Astrocyte (in vitro differentiated cells and primary cell): ENCODE measurements around the gene SLC12A5. TPM values are rescaled to one million over a fixed set of nuclear protein-coding genes. Genes with fewer than 3 reads are reported as not detected.

Source experiments
- DNase-seq: peaks from one replicate; pipeline ENCODE4 v3.0.0-alpha.2; 2010; ENCODE audit warnings: low read depth
- FAIRE-seq: peaks from 2 replicates; lab custom pipeline; 2011; peaks lifted over from hg19 to GRCh38; lab: Jason Lieb, UNC
- H2AFZ ChIP-seq: 2 replicates; pipeline ENCODE4 v1.6.0; 2012; ENCODE audit warnings: low read depth, low read length, inconsistent platforms
- H3K27ac ChIP-seq: 2 replicates; pipeline ENCODE4 v1.5.1; 2011; ENCODE audit warnings: low read depth, low read length, inconsistent platforms
- H3K27me3 ChIP-seq: 2 replicates; pipeline ENCODE4 v1.6.0; 2011; ENCODE audit warnings: low read length, inconsistent platforms; ENCODE audit not compliant: insufficient read depth
- H3K36me3 ChIP-seq: 2 replicates; pipeline ENCODE4 v1.5.1; 2011; ENCODE audit warnings: low read length, inconsistent platforms; ENCODE audit not compliant: insufficient read depth
- H3K4me1 ChIP-seq: 2 replicates; pipeline ENCODE4 v1.5.1; 2011; ENCODE audit warnings: low read length, inconsistent platforms; ENCODE audit not compliant: insufficient read depth
- H3K4me2 ChIP-seq: 2 replicates; pipeline ENCODE4 v1.6.0; 2012; ENCODE audit warnings: low read length, inconsistent platforms
- H3K4me3 ChIP-seq: 2 replicates; pipeline ENCODE4 v1.5.1; 2011; ENCODE audit warnings: low read depth, mild to moderate bottlenecking, low read length, inconsistent platforms; ENCODE audit not compliant: insufficient read depth
- H3K79me2 ChIP-seq: 2 replicates; pipeline ENCODE4 v1.6.0; 2012; ENCODE audit warnings: mild to moderate bottlenecking, low read length, inconsistent platforms; ENCODE audit not compliant: insufficient read depth
- H3K9ac ChIP-seq: 2 replicates; pipeline ENCODE4 v1.6.0; 2012; ENCODE audit warnings: mild to moderate bottlenecking, low read length, inconsistent platforms
- H3K9me3 ChIP-seq: 2 replicates; pipeline ENCODE4 v1.5.1; 2012; ENCODE audit warnings: low read depth, mild to moderate bottlenecking, low read length, inconsistent platforms; ENCODE audit not compliant: insufficient read depth
- H4K20me1 ChIP-seq: 2 replicates; pipeline ENCODE4 v1.6.0; 2012; ENCODE audit warnings: low read length, inconsistent platforms; ENCODE audit not compliant: insufficient read depth
- H3K27ac Mint-ChIP-seq: one replicate; pipeline ENCODE4 v1.8.0; 2021; ENCODE audit warnings: mild to moderate bottlenecking, mixed read lengths; ENCODE audit not compliant: unreplicated experiment
- H3K27me3 Mint-ChIP-seq: one replicate; pipeline ENCODE4 v1.8.0; 2021; ENCODE audit warnings: low read depth, mixed read lengths; ENCODE audit not compliant: unreplicated experiment
- H3K36me3 Mint-ChIP-seq: one replicate; pipeline ENCODE4 v1.8.0; 2021; ENCODE audit warnings: low read depth, mixed read lengths; ENCODE audit not compliant: unreplicated experiment
- H3K4me1 Mint-ChIP-seq: one replicate; pipeline ENCODE4 v1.8.0; 2021; ENCODE audit warnings: low read depth, mixed read lengths; ENCODE audit not compliant: unreplicated experiment
- H3K4me3 Mint-ChIP-seq: one replicate; pipeline ENCODE4 v1.8.0; 2021; ENCODE audit warnings: mild to moderate bottlenecking, moderate library complexity, mixed read lengths; ENCODE audit not compliant: unreplicated experiment
- H3K9me3 Mint-ChIP-seq: one replicate; pipeline ENCODE4 v1.8.0; 2021; ENCODE audit warnings: mild to moderate bottlenecking, mixed read lengths; ENCODE audit not compliant: unreplicated experiment
- CTCF ChIP-seq: IDR thresholded peaks from 2 replicates; pipeline ENCODE4 v1.5.1; 2011; ENCODE audit warnings: low read depth, mild to moderate bottlenecking, inconsistent platforms, low read length, moderate library complexity; ENCODE audit not compliant: insufficient read depth
- EZH2 ChIP-seq: IDR thresholded peaks from 2 replicates; pipeline ENCODE4 v1.6.1; 2012; ENCODE audit warnings: mild to moderate bottlenecking, low read length, inconsistent platforms; ENCODE audit not compliant: insufficient read depth
- total RNA-seq: library from RNA; stranded (reverse); gene quantifications from 2 replicates; pipeline ENCODE4 v1.2.1, GENCODE V29; 2021

SLC12A5 gene
- total RNA-seq, 1 donor from 2014 or later, result 14.6 TPM

- Mint-ChIP-seq H3K27me3 (peaks cover 59% of the 10 kb centered on the region), H3K36me3 (no peaks in the 10 kb centered on the region)
- no peak for DNase-seq
Measured at GRCh38 chr20:46108976-46109375, 80.0 kb downstream of the SLC12A5 start.

More at GRCh38 chr20:46108976-46109375, 80.0 kb downstream of the SLC12A5 start:
- H3K27me3 ChIP-seq, result peaks cover 48% of the 10 kb centered on the region
- Mint-ChIP-seq H3K4me1 (no peaks in the 10 kb centered on the region), H3K4me3 (no peak overlapping the region), H3K27ac (no peak overlapping the region), H3K9me3 (peaks cover 2% of the 10 kb centered on the region)
- no peaks in the 10 kb centered on the region for H3K9me3 ChIP-seq
- no peak for FAIRE-seq
- H3K79me2 ChIP-seq, result no peaks in the 10 kb centered on the region
- no peaks in the 10 kb centered on the region for H3K36me3 ChIP-seq
- H3K4me3 ChIP-seq, result no peak overlapping the region
- no peak overlapping the region for H3K27ac ChIP-seq
- no peaks in the 10 kb centered on the region for H3K4me1 ChIP-seq
- TF ChIP-seq CTCF, result no peak
- no peak for TF ChIP-seq EZH2
- H3K4me2 ChIP-seq, result no peak overlapping the region
- no peak overlapping the region for H3K9ac ChIP-seq
- H2AFZ ChIP-seq, result no peak overlapping the region
- H4K20me1 ChIP-seq, result no peaks in the 10 kb centered on the region

Other genes starting within 250 kb of the SLC12A5 start
- gene WFDC3, start 237.3 kb upstream of the SLC12A5 start, total RNA-seq, result 2.0 and 2.2 TPM in 2 replicates
- gene DNTTIP1, start 237.3 kb upstream of the SLC12A5 start, total RNA-seq, result 28.1 and 28.7 TPM in 2 replicates
- gene UBE2C, start 216.6 kb upstream of the SLC12A5 start, total RNA-seq, result 6.2 and 12.3 TPM in 2 replicates
- gene TNNC2, start 201.9 kb upstream of the SLC12A5 start, total RNA-seq, result not detected in 2 replicates
- 13.3 and 14.2 TPM in 2 replicates for gene SNX21, start 195.4 kb upstream of the SLC12A5 start, total RNA-seq
- 22.0 and 22.6 TPM in 2 replicates for gene ACOT8, start 171.8 kb upstream of the SLC12A5 start, total RNA-seq
- gene ZSWIM3, start 171.6 kb upstream of the SLC12A5 start, total RNA-seq, result 4.4 and 4.7 TPM in 2 replicates
- gene ZSWIM1, start 148.0 kb upstream of the SLC12A5 start, total RNA-seq, result 9.0 and 9.6 TPM in 2 replicates
- 0.67 and 1.7 TPM in 2 replicates for gene SPATA25, start 141.6 kb upstream of the SLC12A5 start, total RNA-seq
- 6.7 and 6.9 TPM in 2 replicates for gene NEURL2, start 138.0 kb upstream of the SLC12A5 start, total RNA-seq
- gene CTSA, start 137.9 kb upstream of the SLC12A5 start, total RNA-seq, result 69.0 and 87.5 TPM in 2 replicates
- gene PLTP, start 117.1 kb upstream of the SLC12A5 start, total RNA-seq, result 162 and 167 TPM in 2 replicates
- gene PCIF1, start 94.5 kb upstream of the SLC12A5 start, total RNA-seq, result 12.9 and 13.0 TPM in 2 replicates
- 18.2 and 18.6 TPM in 2 replicates for gene ZNF335, start 57.0 kb upstream of the SLC12A5 start, total RNA-seq
- gene MMP9, start 20.3 kb upstream of the SLC12A5 start, total RNA-seq, result 12.0 and 18.7 TPM in 2 replicates
- gene NCOA5, start 60.7 kb downstream of the SLC12A5 start, total RNA-seq, result 19.3 and 20.7 TPM in 2 replicates
- gene CD40, start 89.1 kb downstream of the SLC12A5 start, total RNA-seq, result 2.3 and 4.1 TPM in 2 replicates